Measurements from ENCODE around the gene ZIC4.

The ZIC4 gene

GRCh38 chr3:147406028-147406931, at the start of gene ZIC4:
Gene ZIC4 (minus strand): TSS chr3:147406543. CDS start chr3:147402797, 3,746 bp downstream.
- DNase-seq (ENCODE audit: low read depth), result no peak

GRCh38 chr3:147449669-147450068, 43.3 kb upstream of the ZIC4 start:
- DNase-seq (ENCODE audit: low read depth), result no peak

- DNase-seq (ENCODE audit: low read depth), result no peak
These were observed 40.9 kb upstream of the ZIC4 start for GRCh38 chr3:147447224-147447623.

- no peak for DNase-seq (ENCODE audit: low read depth)
These were observed 25.4 kb upstream of the ZIC4 start for GRCh38 chr3:147431751-147432150.

- DNase-seq (ENCODE audit: low read depth), result no peak
These were observed 22.4 kb upstream of the ZIC4 start for GRCh38 chr3:147428754-147429153.

GRCh38 chr3:147428326-147428725, 22.0 kb upstream of the ZIC4 start:
- DNase-seq (ENCODE audit: low read depth), result no peak

- no peak for DNase-seq (ENCODE audit: low read depth)
These were observed 21.4 kb upstream of the ZIC4 start for GRCh38 chr3:147427746-147428145.

- DNase-seq (ENCODE audit: low read depth), result no peak
These were observed 20.6 kb upstream of the ZIC4 start for GRCh38 chr3:147426931-147427330.

GRCh38 chr3:147425388-147425850, 19.1 kb upstream of the ZIC4 start:
- DNase-seq (ENCODE audit: low read depth), result no peak

- DNase-seq (ENCODE audit: low read depth), result no peak
These were observed 18.4 kb upstream of the ZIC4 start for GRCh38 chr3:147424581-147425387.

- no peak for DNase-seq (ENCODE audit: low read depth)
These were observed 17.6 kb upstream of the ZIC4 start for GRCh38 chr3:147423798-147424580.

GRCh38 chr3:147423537-147423797, 17.1 kb upstream of the ZIC4 start:
- DNase-seq (ENCODE audit: low read depth), result no peak

- no peak for DNase-seq (ENCODE audit: low read depth)
These were observed 16.5 kb upstream of the ZIC4 start for GRCh38 chr3:147422601-147423536.

- DNase-seq (ENCODE audit: low read depth), result no peak
These were observed 15.9 kb upstream of the ZIC4 start for GRCh38 chr3:147422196-147422595.

- DNase-seq (ENCODE audit: low read depth), result no peak
These were observed 15.0 kb upstream of the ZIC4 start for GRCh38 chr3:147421184-147421912.

GRCh38 chr3:147420353-147421183, 14.2 kb upstream of the ZIC4 start:
- no peak for DNase-seq (ENCODE audit: low read depth)

- no peak for DNase-seq (ENCODE audit: low read depth)
These were observed 13.5 kb upstream of the ZIC4 start for GRCh38 chr3:147419781-147420224.

- no peak for DNase-seq (ENCODE audit: low read depth)
These were observed 12.7 kb upstream of the ZIC4 start for GRCh38 chr3:147418808-147419701.

GRCh38 chr3:147418371-147418781, 12.0 kb upstream of the ZIC4 start:
- no peak for DNase-seq (ENCODE audit: low read depth)
